GM12891 (cell line): ENCODE results near the gene TCAIM.
"Not testable (repeated sequence)": the region's sequence is repeated elsewhere in the genome, so short reads cannot be mapped to it uniquely, and the experiment has no call there.

Experiments
- DNase-seq: peaks from one replicate; pipeline ENCODE4 v3.0.0; 2011; ENCODE audit warnings: low spot score; ENCODE audit not compliant: insufficient read length
- FAIRE-seq: peaks from 2 replicates; lab custom pipeline; 2011; peaks lifted over from hg19 to GRCh38; lab: Jason Lieb, UNC
- PAX5 ChIP-seq: IDR thresholded peaks from 2 replicates; pipeline ENCODE4 v1.6.1; 2011; ENCODE audit warnings: low read length, moderate library complexity, mild to moderate bottlenecking; ENCODE audit not compliant: insufficient read depth, severe bottlenecking
- POLR2A ChIP-seq: IDR thresholded peaks from 2 replicates; pipeline ENCODE4 v1.6.1; 2011; ENCODE audit warnings: low read depth, low read length, control low read depth
- POLR2AphosphoS5 ChIP-seq: IDR thresholded peaks from 2 replicates; pipeline ENCODE4 v1.6.1; 2011; ENCODE audit warnings: low read depth, low read length, control low read depth
- POU2F2 ChIP-seq: IDR thresholded peaks from 2 replicates; pipeline ENCODE4 v1.6.1; 2011; ENCODE audit warnings: low read depth, mild to moderate bottlenecking, control low read depth, low read length, moderate library complexity
- SPI1 ChIP-seq: IDR thresholded peaks from 2 replicates; pipeline ENCODE4 v1.6.1; 2011; ENCODE audit warnings: low read depth, low read length, control low read depth
- TAF1 ChIP-seq: IDR thresholded peaks from 2 replicates; pipeline ENCODE4 v1.6.1; 2011; ENCODE audit warnings: low read depth, low read length, control low read depth

Gene TCAIM

GRCh38 chr3:44342176-44342790, 3.7 kb downstream of the TCAIM start:
- TF ChIP-seq SPI1 = no peak
- TF ChIP-seq TAF1 = no peak
- TF ChIP-seq PAX5 = no peak
- TF ChIP-seq POLR2A = no peak
- no peak for TF ChIP-seq POU2F2
- no peak for TF ChIP-seq POLR2AphosphoS5
- DNase-seq (no peak), FAIRE-seq (no peak)

GRCh38 chr3:44343421-44343820, 4.9 kb downstream of the TCAIM start:
- FAIRE-seq = no peak
- no peak for DNase-seq
- no peak for TF ChIP-seq POLR2AphosphoS5
- TF ChIP-seq POU2F2 = no peak
- no peak for TF ChIP-seq PAX5
- TF ChIP-seq SPI1 = no peak
- TF ChIP-seq POLR2A = no peak
- TF ChIP-seq TAF1 = no peak

GRCh38 chr3:44346590-44346989, 8.0 kb downstream of the TCAIM start:
- not testable (repeated sequence) for FAIRE-seq, DNase-seq

GRCh38 chr3:44348993-44349392, 10.4 kb downstream of the TCAIM start:
- DNase-seq (no peak), FAIRE-seq (no peak)
- TF ChIP-seq POU2F2 (no peak), TAF1 (no peak), SPI1 (no peak), PAX5 (no peak), POLR2A (no peak), POLR2AphosphoS5 (no peak)

GRCh38 chr3:44353355-44353924, 14.9 kb downstream of the TCAIM start:
- FAIRE-seq (no peak), DNase-seq (no peak)
- no peak for TF ChIP-seq POLR2AphosphoS5
- TF ChIP-seq SPI1 = no peak
- TF ChIP-seq TAF1 = no peak
- no peak for TF ChIP-seq POU2F2
- no peak for TF ChIP-seq PAX5
- TF ChIP-seq POLR2A = no peak

GRCh38 chr3:44355362-44356033, 16.9 kb downstream of the TCAIM start:
- DNase-seq = no peak
- TF ChIP-seq TAF1 = no peak
- no peak for TF ChIP-seq SPI1
- no peak for TF ChIP-seq PAX5
- no peak for TF ChIP-seq POLR2A
- TF ChIP-seq POLR2AphosphoS5 = no peak
- TF ChIP-seq POU2F2 = no peak
- FAIRE-seq = no peak

- TF ChIP-seq PAX5 (no peak), POU2F2 (no peak), POLR2AphosphoS5 (no peak)
- FAIRE-seq (no peak), DNase-seq (no peak)
Measured at GRCh38 chr3:44359146-44359751, 20.7 kb downstream of the TCAIM start.

- FAIRE-seq = no peak
- DNase-seq = no peak
Measured at GRCh38 chr3:44363591-44363990, 25.0 kb downstream of the TCAIM start.

GRCh38 chr3:44365952-44366351, 27.4 kb downstream of the TCAIM start:
- FAIRE-seq (no peak), DNase-seq (no peak)
- TF ChIP-seq TAF1 (no peak), POLR2A (no peak), POU2F2 (no peak), POLR2AphosphoS5 (no peak), PAX5 (no peak)

More at GRCh38 chr3:44363591-44363990, 25.0 kb downstream of the TCAIM start:
- TF ChIP-seq TAF1 (no peak), POLR2AphosphoS5 (no peak), POU2F2 (no peak), SPI1 (no peak), POLR2A (no peak), PAX5 (no peak)

GRCh38 chr3:44375450-44375849, 36.9 kb downstream of the TCAIM start:
- DNase-seq = no peak
- no peak for FAIRE-seq
- TF ChIP-seq POLR2A (no peak), POLR2AphosphoS5 (no peak), SPI1 (no peak), PAX5 (no peak), TAF1 (no peak), POU2F2 (no peak)

GRCh38 chr3:44387404-44387803, 48.8 kb downstream of the TCAIM start:
- TF ChIP-seq PAX5 = no peak
- no peak for TF ChIP-seq POLR2AphosphoS5
- no peak for TF ChIP-seq POLR2A
- no peak for TF ChIP-seq TAF1
- TF ChIP-seq SPI1 = no peak
- no peak for TF ChIP-seq POU2F2
- DNase-seq (no peak), FAIRE-seq (no peak)
